Effector memory CD8-positive, alpha-beta T cell (primary cell): ENCODE measurements around the gene VIT.

Experiments
- ATAC-seq: fragments of 150-1000 bp; cut with Tn5 transposase; replicated peaks from 2 replicates; pipeline ENCODE4 v1.10.0; 2021; ENCODE audit warnings: mild to moderate bottlenecking, moderate library complexity
- DNase-seq, 3 experiments: peaks; one replicate each; pipeline ENCODE4 v3.0.0; 2021
- H3K27ac Mint-ChIP-seq, 2 donors: one replicate each; pipeline ENCODE4 v1.8.0; 2022; ENCODE audit warnings: mild to moderate bottlenecking in 2 of 2, mixed read lengths in 2 of 2, moderate library complexity in 2 of 2
- H3K27me3 Mint-ChIP-seq, 2 donors: one replicate each; pipeline ENCODE4 v1.8.0; 2022; ENCODE audit warnings: mixed read lengths in 2 of 2
- H3K36me3 Mint-ChIP-seq: one replicate; pipeline ENCODE4 v1.8.0; 2022; ENCODE audit warnings: mild to moderate bottlenecking, moderate library complexity, mixed read lengths; ENCODE audit not compliant: insufficient read depth
- H3K4me1 Mint-ChIP-seq, 2 donors: one replicate each; pipeline ENCODE4 v1.8.0; 2022; ENCODE audit warnings: low read depth in 2 of 2, mixed read lengths in 2 of 2
- H3K4me3 Mint-ChIP-seq, 2 donors: one replicate each; pipeline ENCODE4 v1.8.0; 2022; ENCODE audit warnings: mild to moderate bottlenecking in 2 of 2, mixed read lengths in 2 of 2, moderate library complexity in 2 of 2
- H3K9me3 Mint-ChIP-seq, 2 donors: one replicate each; pipeline ENCODE4 v1.8.0; 2022; ENCODE audit warnings: mixed read lengths in 2 of 2

Gene VIT

GRCh38 chr2:36664696-36665076 lies 31.8 kb upstream of the VIT start:
- no peaks in the 10 kb centered on the region for H3K36me3 Mint-ChIP-seq
- H3K4me1 Mint-ChIP-seq: no peaks in the 10 kb centered on the region
- no peak overlapping the region for H3K27ac Mint-ChIP-seq
- H3K27me3 Mint-ChIP-seq: peaks cover 12 to 19% of the 10 kb centered on the region in 2 donors
- DNase-seq (no peak), ATAC-seq (no peak)
- H3K4me3 Mint-ChIP-seq: no peak overlapping the region
- H3K9me3 Mint-ChIP-seq: no peaks in the 10 kb centered on the region

GRCh38 chr2:36667931-36668330 lies 28.6 kb upstream of the VIT start:
- no peak overlapping the region for H3K4me3 Mint-ChIP-seq
- no peaks in the 10 kb centered on the region for H3K4me1 Mint-ChIP-seq

GRCh38 chr2:36670881-36671595 lies 25.5 kb upstream of the VIT start:
- Mint-ChIP-seq H3K36me3 (no peaks in the 10 kb centered on the region), H3K4me1 (no peaks in the 10 kb centered on the region), H3K27me3 (peaks cover 24 to 42% of the 10 kb centered on the region in 2 donors), H3K27ac (no peak overlapping the region), H3K9me3 (no peaks in the 10 kb centered on the region), H3K4me3 (no peak overlapping the region)
- no peak for ATAC-seq
- DNase-seq: no peak

More at GRCh38 chr2:36667931-36668330, 28.6 kb upstream of the VIT start:
- Mint-ChIP-seq H3K27ac (no peak overlapping the region), H3K36me3 (no peaks in the 10 kb centered on the region), H3K9me3 (no peaks in the 10 kb centered on the region), H3K27me3 (peaks cover 15 to 31% of the 10 kb centered on the region in 2 donors)
- DNase-seq: no peak
- no peak for ATAC-seq

- DNase-seq (no peak), ATAC-seq (no peak)
- no peaks in the 10 kb centered on the region for H3K9me3 Mint-ChIP-seq
- H3K27me3 Mint-ChIP-seq: peaks cover 29 to 49% of the 10 kb centered on the region in 2 donors
- H3K4me3 Mint-ChIP-seq: no peak overlapping the region
- no peaks in the 10 kb centered on the region for H3K4me1 Mint-ChIP-seq
- H3K27ac Mint-ChIP-seq: no peak overlapping the region
- no peaks in the 10 kb centered on the region for H3K36me3 Mint-ChIP-seq
These were observed 24.8 kb upstream of the VIT start for GRCh38 chr2:36671731-36672130.

DNA sequence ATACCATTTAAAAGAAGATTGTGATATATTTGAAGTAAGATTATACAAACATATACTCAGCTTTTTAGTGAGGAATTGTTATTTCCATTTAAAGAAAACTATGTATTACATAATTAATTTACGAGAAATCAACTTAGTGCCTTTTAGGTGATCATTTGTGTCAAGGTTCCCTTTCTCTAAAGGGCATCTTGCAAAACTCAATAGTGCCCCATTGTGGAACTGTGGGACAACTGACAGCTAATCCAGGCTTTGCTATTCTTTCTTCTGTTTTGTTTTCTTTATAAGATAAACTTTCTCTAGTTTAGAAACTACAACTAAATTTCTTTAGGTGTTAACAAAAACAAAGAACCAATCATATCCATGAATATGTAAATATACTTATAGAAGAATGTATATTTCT lies 24.3 kb upstream of the VIT start:
- DNase-seq (no peak), ATAC-seq (no peak)
- peaks cover 34 to 54% of the 10 kb centered on the region in 2 donors for H3K27me3 Mint-ChIP-seq
- no peak overlapping the region for H3K27ac Mint-ChIP-seq
- no peak overlapping the region for H3K4me3 Mint-ChIP-seq
- H3K9me3 Mint-ChIP-seq: no peaks in the 10 kb centered on the region
- H3K4me1 Mint-ChIP-seq: peaks cover under 1 to 4% of the 10 kb centered on the region in 2 donors
- no peaks in the 10 kb centered on the region for H3K36me3 Mint-ChIP-seq

GRCh38 chr2:36675579-36676282 lies 20.8 kb upstream of the VIT start:
- no peak for ATAC-seq
- DNase-seq: no peak
- H3K4me3 Mint-ChIP-seq: no peak overlapping the region
- peaks cover 36 to 37% of the 10 kb centered on the region in 2 donors for H3K27me3 Mint-ChIP-seq
- H3K4me1 Mint-ChIP-seq: peaks cover 2 to 7% of the 10 kb centered on the region in 2 donors
- no peaks in the 10 kb centered on the region for H3K36me3 Mint-ChIP-seq
- H3K9me3 Mint-ChIP-seq: peaks cover 1 to 6% of the 10 kb centered on the region in 2 donors
- H3K27ac Mint-ChIP-seq: no peak overlapping the region

DNA sequence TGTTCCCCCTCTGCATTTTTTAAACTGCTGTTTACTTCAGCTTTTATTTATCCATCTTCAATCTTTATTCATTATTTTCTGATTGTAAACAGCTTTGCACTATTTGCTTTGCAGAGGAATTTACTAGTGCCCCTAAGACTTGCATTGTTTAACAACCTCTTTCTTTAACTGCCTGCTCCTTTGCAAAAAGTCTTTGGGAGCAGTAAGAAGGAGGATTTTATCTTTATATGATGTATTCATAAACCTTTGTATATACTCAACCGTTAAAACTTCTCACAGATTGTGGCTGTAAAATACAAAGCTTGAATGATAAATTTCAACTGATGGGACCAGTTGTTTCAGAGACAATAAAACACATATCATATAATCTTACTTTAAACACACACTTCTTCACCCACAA lies 20.1 kb upstream of the VIT start:
- Mint-ChIP-seq H3K27ac (no peak overlapping the region), H3K9me3 (peaks cover 1 to 6% of the 10 kb centered on the region in 2 donors), H3K4me1 (peaks cover 2 to 7% of the 10 kb centered on the region in 2 donors), H3K36me3 (no peaks in the 10 kb centered on the region), H3K27me3 (peaks cover 40 to 42% of the 10 kb centered on the region in 2 donors), H3K4me3 (no peak overlapping the region)
- DNase-seq (no peak), ATAC-seq (no peak)

GRCh38 chr2:36677386-36677785 lies 19.1 kb upstream of the VIT start:
- ATAC-seq: no peak
- Mint-ChIP-seq H3K36me3 (no peaks in the 10 kb centered on the region), H3K9me3 (peaks cover 1 to 6% of the 10 kb centered on the region in 2 donors), H3K27me3 (peaks cover 45 to 50% of the 10 kb centered on the region in 2 donors), H3K4me3 (no peak overlapping the region), H3K27ac (no peak overlapping the region), H3K4me1 (peaks cover 2 to 7% of the 10 kb centered on the region in 2 donors)
- DNase-seq: no peak

- DNase-seq: no peak
- H3K36me3 Mint-ChIP-seq: no peaks in the 10 kb centered on the region
- no peak overlapping the region for H3K27ac Mint-ChIP-seq
- peaks cover 1 to 6% of the 10 kb centered on the region in 2 donors for H3K9me3 Mint-ChIP-seq
- H3K4me1 Mint-ChIP-seq: peaks cover 2 to 7% of the 10 kb centered on the region in 2 donors
- ATAC-seq: no peak
- H3K4me3 Mint-ChIP-seq: no peak overlapping the region
- H3K27me3 Mint-ChIP-seq: peaks cover 48 to 53% of the 10 kb centered on the region in 2 donors
These were observed 18.4 kb upstream of the VIT start for GRCh38 chr2:36677996-36678605.

GRCh38 chr2:36678856-36679255 lies 17.7 kb upstream of the VIT start:
- DNase-seq (no peak), ATAC-seq (no peak)
- Mint-ChIP-seq H3K4me1 (peaks cover 2 to 7% of the 10 kb centered on the region in 2 donors), H3K36me3 (no peaks in the 10 kb centered on the region), H3K4me3 (no peak overlapping the region), H3K27me3 (peaks cover 49 to 53% of the 10 kb centered on the region in 2 donors), H3K27ac (no peak overlapping the region), H3K9me3 (peaks cover 1 to 6% of the 10 kb centered on the region in 2 donors)

- peaks cover 49 to 53% of the 10 kb centered on the region in 2 donors for H3K27me3 Mint-ChIP-seq
- no peak overlapping the region for H3K27ac Mint-ChIP-seq
- peaks cover 2 to 7% of the 10 kb centered on the region in 2 donors for H3K4me1 Mint-ChIP-seq
- no peak overlapping the region for H3K4me3 Mint-ChIP-seq
- no peak for DNase-seq
- peaks cover 1 to 6% of the 10 kb centered on the region in 2 donors for H3K9me3 Mint-ChIP-seq
- H3K36me3 Mint-ChIP-seq: no peaks in the 10 kb centered on the region
- ATAC-seq: no peak
These were observed 16.5 kb upstream of the VIT start for GRCh38 chr2:36680012-36680411.

DNA sequence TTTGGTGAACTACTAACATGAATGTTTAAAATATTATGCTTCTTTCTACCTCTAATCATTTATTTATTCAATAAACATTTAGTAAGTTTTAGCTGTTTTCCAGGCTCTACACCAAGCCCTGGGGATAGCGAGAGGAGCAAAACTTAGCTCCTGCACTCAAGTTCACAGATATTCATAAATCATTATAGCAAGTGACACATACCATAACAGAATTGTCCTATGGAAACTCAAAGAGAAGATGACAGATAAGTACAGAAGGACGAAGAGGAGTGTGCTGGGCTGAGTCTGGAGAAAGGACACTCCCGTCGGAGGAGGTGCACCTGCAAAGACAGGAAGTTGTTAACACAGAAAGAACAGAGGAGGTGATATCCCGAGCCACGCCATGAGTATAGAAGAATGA lies 13.9 kb upstream of the VIT start:
- Mint-ChIP-seq H3K9me3 (peaks cover 1 to 6% of the 10 kb centered on the region in 2 donors), H3K4me3 (no peak overlapping the region), H3K4me1 (no peaks in the 10 kb centered on the region), H3K36me3 (no peaks in the 10 kb centered on the region), H3K27ac (no peak overlapping the region), H3K27me3 (peaks cover 40 to 50% of the 10 kb centered on the region in 2 donors)
- no peak for DNase-seq
- ATAC-seq: no peak

GRCh38 chr2:36683002-36683401 lies 13.5 kb upstream of the VIT start:
- no peak overlapping the region for H3K4me3 Mint-ChIP-seq
- peaks cover 35 to 50% of the 10 kb centered on the region in 2 donors for H3K27me3 Mint-ChIP-seq
- H3K4me1 Mint-ChIP-seq: no peaks in the 10 kb centered on the region
- H3K9me3 Mint-ChIP-seq: peaks cover 1 to 2% of the 10 kb centered on the region in 2 donors
- ATAC-seq (no peak), DNase-seq (no peak)
- no peaks in the 10 kb centered on the region for H3K36me3 Mint-ChIP-seq
- H3K27ac Mint-ChIP-seq: no peak overlapping the region
